K562 (cell line): Measurements from ENCODE around the gene MIDN. TPM values are rescaled to one million over a fixed set of nuclear protein-coding genes. Genes with fewer than 3 reads are reported as not detected.

Experiments used
- ADNP ChIP-seq: fragments of 200-800 bp; sonication (Bioruptor generic); IDR thresholded peaks from 2 replicates; pipeline ENCODE4 v1.6.1; 2016; ENCODE audit warnings: missing genetic modification characterization, missing compliant biosample characterization
- CGGBP1 ChIP-seq: fragments of 250-450 bp; sonication (Bioruptor Pico); IDR thresholded peaks from 2 replicates; pipeline ENCODE4 v1.9.0; 2021; ENCODE audit warnings: mild to moderate bottlenecking
- E2F6 ChIP-seq, 2 experiments: IDR thresholded peaks; 2 replicates each; pipeline ENCODE4 v1.6.1; 2011; ENCODE audit warnings: borderline replicate concordance in 1 of 2, control low read depth in 1 of 2, low read depth in 1 of 2, low read length in 1 of 2, mild to moderate bottlenecking in 1 of 2, mixed read lengths in 1 of 2, moderate library complexity in 1 of 2; ENCODE audit not compliant: insufficient read depth in 1 of 2, insufficient read length in 1 of 2, poor library complexity in 1 of 2, severe bottlenecking in 1 of 2; ENCODE audit errors: extremely low read depth in 1 of 2
- FOXM1 ChIP-seq, 2 experiments: fragments of 450-650 bp in 1 of 2; sonication (generic) in 1 of 2; formaldehyde crosslinking in 1 of 2; IDR thresholded peaks; 2 replicates each; pipeline versions ENCODE4 v1.6.1 to v1.9.0; 2017 to 2022; ENCODE audit warnings: low read depth in 2 of 2, mild to moderate bottlenecking in 2 of 2, missing genetic modification reagents in 1 of 2, moderate library complexity in 1 of 2
- HOXB6 ChIP-seq: fragments of 250-450 bp; sonication (Bioruptor Pico); IDR thresholded peaks from 2 replicates; pipeline ENCODE4 v1.5.1; 2022; ENCODE audit warnings: mild to moderate bottlenecking, borderline replicate concordance
- ILF3 ChIP-seq: fragments of 450-650 bp; IDR thresholded peaks from 2 replicates; pipeline ENCODE4 v1.6.1; 2018; ENCODE audit warnings: antibody characterized with exemption, mild to moderate bottlenecking, moderate library complexity, borderline replicate concordance
- ILK ChIP-seq: fragments of 450-650 bp; IDR thresholded peaks from 2 replicates; pipeline ENCODE4 v1.6.1; 2016; ENCODE audit warnings: missing genetic modification characterization, low read depth, mild to moderate bottlenecking, missing compliant biosample characterization, moderate library complexity, borderline replicate concordance
- NFE2L1 ChIP-seq: fragments of 450-650 bp; IDR thresholded peaks from 2 replicates; pipeline ENCODE4 v1.6.1; 2016; ENCODE audit warnings: missing genetic modification characterization, low read depth, mild to moderate bottlenecking, missing compliant biosample characterization, moderate library complexity, borderline replicate concordance
- NUFIP1 ChIP-seq: fragments of 450-650 bp; IDR thresholded peaks from 2 replicates; pipeline ENCODE4 v1.6.1; 2018; ENCODE audit not compliant: partially characterized antibody
- POLR2A ChIP-seq: fragments of 450-650 bp; conservative IDR thresholded peaks from 2 replicates; pipeline ENCODE4 v1.6.1; 2016
- RBM17 ChIP-seq: fragments of 200-400 bp; formaldehyde crosslinking; IDR thresholded peaks from 2 replicates; pipeline ENCODE4 v1.6.1; 2017; ENCODE audit warnings: low read depth, mild to moderate bottlenecking, low read length, borderline replicate concordance
- TBP ChIP-seq: optimal IDR thresholded peaks from 2 replicates; pipeline ENCODE3; 2011; ENCODE audit warnings: low read depth, low read length, improper control_type of control experiment
- TEAD1 ChIP-seq, 2 experiments: fragments of 450-650 bp in 1 of 2; sonication (generic) in 1 of 2; formaldehyde crosslinking; IDR thresholded peaks; 2 replicates each; pipeline versions ENCODE4 v1.4.0 to v1.8.0; 2020 to 2022; ENCODE audit warnings: mild to moderate bottlenecking in 2 of 2, missing genetic modification reagents in 1 of 2
- ZNF507 ChIP-seq: conservative IDR thresholded peaks from 2 replicates; pipeline ENCODE4 v1.6.1; 2017; ENCODE audit warnings: missing genetic modification characterization, missing compliant biosample characterization
- ZNF76 ChIP-seq: fragments of 250-450 bp; sonication (Bioruptor Pico); IDR thresholded peaks from 2 replicates; pipeline ENCODE4 v1.4.0; 2020; ENCODE audit warnings: mild to moderate bottlenecking, moderate library complexity, borderline replicate concordance
- polyA plus RNA-seq, 8 experiments: library from polyadenylated mRNA; depleted of rRNA in 4 of 8; stranded (reverse) in 5 of 8; unstranded in 3 of 8; fragments of >200 nt; fragmentation: Nextera tagmentation in 2 of 8; fragmentation: Illumina TruSeq in 1 of 8; extraction: Ambion mirVana in 2 of 8; extraction: Trizol in 1 of 8; gene quantifications; 2 replicates each; pipeline versions ENCODE4 v1.2.1 to v1.2.3, GENCODE V29; 2011 to 2014; ENCODE audit warnings: inconsistent platforms in 1 of 8, missing spikeins in 1 of 8
- total RNA-seq, 7 experiments: library from RNA; depleted of rRNA in 6 of 7; stranded (reverse); fragments of >200 nt in 6 of 7; fragmentation: Illumina TruSeq in 2 of 7; extraction: Trizol in 2 of 7; gene quantifications; 2 replicates each; pipeline versions ENCODE4 v1.2.1 to v1.2.3, GENCODE V29; 2011 to 2021; ENCODE audit warnings: low replicate concordance in 1 of 7
- TF ChIP-seq, protein P1 (sequence below), 3 experiments: IDR thresholded peaks in 2 of 3; conservative IDR thresholded peaks in 1 of 3; 2 replicates each; pipeline ENCODE4 v1.5.1; 2011 to 2012; ENCODE audit warnings: low read length in 3 of 3, mild to moderate bottlenecking in 3 of 3, control low read depth in 2 of 3, improper control_type of control experiment in 1 of 3, inconsistent platforms in 1 of 3, low read depth in 1 of 3, mixed read lengths in 1 of 3, moderate library complexity in 1 of 3; ENCODE audit not compliant: insufficient read depth in 2 of 3
- TF ChIP-seq, protein P2 (sequence below): fragments of 450-650 bp; formaldehyde crosslinking; IDR thresholded peaks from 2 replicates; pipeline ENCODE4 v1.4.0; 2020; ENCODE audit warnings: mild to moderate bottlenecking, moderate library complexity
- TF ChIP-seq, protein P3 (sequence below), 2 experiments: fragments of 450-650 bp; IDR thresholded peaks; 2 replicates each; pipeline ENCODE4 v1.6.1; 2016
- TF ChIP-seq, protein P4 (sequence below): sonication (generic); formaldehyde crosslinking; IDR thresholded peaks from 2 replicates; pipeline ENCODE4 v1.8.0; 2022; ENCODE audit warnings: mild to moderate bottlenecking, missing genetic modification reagents

The MIDN gene
- total and polyA plus RNA-seq, 9 of the 15 experiments (the other 6 are each of a cell fraction or from before 2014, with no cell fraction given), result 0.17 to 120 (median 10.1) TPM

DNA sequence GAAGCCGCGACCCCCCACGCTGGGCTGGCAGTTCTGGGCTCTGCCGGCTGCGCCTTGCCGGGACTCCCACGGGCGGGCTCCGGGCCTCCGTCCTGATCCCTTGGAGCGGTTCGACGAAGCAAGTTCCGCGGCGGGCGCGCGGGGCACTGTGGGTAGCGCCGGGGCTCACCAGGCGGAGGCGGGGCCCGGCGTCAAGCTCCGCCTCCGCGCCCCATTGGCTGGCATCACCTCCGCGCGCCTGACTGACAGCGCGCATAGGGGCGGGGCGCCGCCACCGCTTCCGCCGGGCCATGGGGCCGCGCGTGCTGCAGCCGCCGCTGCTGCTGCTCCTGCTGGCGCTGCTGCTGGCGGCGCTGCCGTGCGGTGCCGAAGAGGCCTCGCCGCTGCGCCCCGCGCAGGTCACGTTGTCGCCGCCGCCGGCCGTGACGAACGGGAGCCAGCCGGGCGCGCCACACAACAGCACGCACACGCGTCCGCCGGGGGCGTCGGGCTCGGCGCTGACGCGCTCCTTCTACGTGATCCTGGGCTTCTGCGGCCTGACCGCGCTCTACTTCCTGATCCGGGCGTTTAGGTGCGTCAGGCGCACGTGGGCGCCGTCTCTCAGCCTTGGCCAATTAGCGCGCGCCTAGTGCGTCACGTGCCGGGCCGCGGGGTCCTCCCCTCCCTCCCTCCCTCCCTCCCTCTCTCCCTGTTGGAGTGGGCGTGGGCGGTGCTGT is 27.0 kb downstream of the MIDN start, which contains the start of gene FAM174C (continued):
- TF ChIP-seq ILK (tag) (no peak), ADNP (tag) (no peak), NFE2L1 (tag) (no peak), HOXB6 (CRISPR knock-in tag) (no peak), TEAD1 (CRISPR knock-in tag; IDR thresholded peaks at IDR 0.05) (0 out of 4 replicates have a peak, but pooled peaks of 1 of the 2 experiments have one; percentile 54), TBP (peak; percentile 57), NUFIP1 (no peak), ILF3 (0 out of 2 replicates have a peak, but pooled peaks have one; percentile 32), ZNF76 (CRISPR knock-in tag) (peak; percentile 5; the same call in 1 of the 2 replicates), ZNF507 (no peak), E2F6 (IDR thresholded peaks at IDR 0.05; ENCODE audit: borderline replicate concordance in 1 of 2, extremely low read depth in 1 of 2, insufficient read depth in 1 of 2, insufficient read length in 1 of 2, low read depth in 1 of 2, low read length in 1 of 2, poor library complexity in 1 of 2, severe bottlenecking in 1 of 2) (peak; percentile 71 to 73), FOXM1 (IDR thresholded peaks at IDR 0.05; ENCODE audit: low read depth) (no peak), FOXM1 (CRISPR knock-in tag; IDR thresholded peaks at IDR 0.05; ENCODE audit: low read depth) (peak; percentile 34; the same call in 1 of the 2 replicates), CGGBP1 (CRISPR knock-in tag) (0 out of 2 replicates have a peak, but pooled peaks have one; percentile 4), RBM17 (no peak), POLR2A (peak; percentile 90)
- TF ChIP-seq, protein P1, sequence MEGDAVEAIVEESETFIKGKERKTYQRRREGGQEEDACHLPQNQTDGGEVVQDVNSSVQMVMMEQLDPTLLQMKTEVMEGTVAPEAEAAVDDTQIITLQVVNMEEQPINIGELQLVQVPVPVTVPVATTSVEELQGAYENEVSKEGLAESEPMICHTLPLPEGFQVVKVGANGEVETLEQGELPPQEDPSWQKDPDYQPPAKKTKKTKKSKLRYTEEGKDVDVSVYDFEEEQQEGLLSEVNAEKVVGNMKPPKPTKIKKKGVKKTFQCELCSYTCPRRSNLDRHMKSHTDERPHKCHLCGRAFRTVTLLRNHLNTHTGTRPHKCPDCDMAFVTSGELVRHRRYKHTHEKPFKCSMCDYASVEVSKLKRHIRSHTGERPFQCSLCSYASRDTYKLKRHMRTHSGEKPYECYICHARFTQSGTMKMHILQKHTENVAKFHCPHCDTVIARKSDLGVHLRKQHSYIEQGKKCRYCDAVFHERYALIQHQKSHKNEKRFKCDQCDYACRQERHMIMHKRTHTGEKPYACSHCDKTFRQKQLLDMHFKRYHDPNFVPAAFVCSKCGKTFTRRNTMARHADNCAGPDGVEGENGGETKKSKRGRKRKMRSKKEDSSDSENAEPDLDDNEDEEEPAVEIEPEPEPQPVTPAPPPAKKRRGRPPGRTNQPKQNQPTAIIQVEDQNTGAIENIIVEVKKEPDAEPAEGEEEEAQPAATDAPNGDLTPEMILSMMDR (IDR thresholded peaks at IDR 0.05 in 2 of 3, conservative IDR thresholded peaks at IDR 0.05 in 1 of 3; ENCODE audit: insufficient read depth in 2 of 3, low read depth in 1 of 3, low read length in 3 of 3), result peak in 1 of 3 experiments; percentile 20; a peak in 1 of 6 replicates
- TF ChIP-seq, protein P2, sequence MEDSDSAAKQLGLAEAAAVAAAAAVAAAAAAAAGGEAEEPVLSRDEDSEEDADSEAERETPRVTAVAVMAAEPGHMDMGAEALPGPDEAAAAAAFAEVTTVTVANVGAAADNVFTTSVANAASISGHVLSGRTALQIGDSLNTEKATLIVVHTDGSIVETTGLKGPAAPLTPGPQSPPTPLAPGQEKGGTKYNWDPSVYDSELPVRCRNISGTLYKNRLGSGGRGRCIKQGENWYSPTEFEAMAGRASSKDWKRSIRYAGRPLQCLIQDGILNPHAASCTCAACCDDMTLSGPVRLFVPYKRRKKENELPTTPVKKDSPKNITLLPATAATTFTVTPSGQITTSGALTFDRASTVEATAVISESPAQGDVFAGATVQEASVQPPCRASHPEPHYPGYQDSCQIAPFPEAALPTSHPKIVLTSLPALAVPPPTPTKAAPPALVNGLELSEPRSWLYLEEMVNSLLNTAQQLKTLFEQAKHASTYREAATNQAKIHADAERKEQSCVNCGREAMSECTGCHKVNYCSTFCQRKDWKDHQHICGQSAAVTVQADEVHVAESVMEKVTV (CRISPR knock-in tag), result no peak
- TF ChIP-seq, protein P3, sequence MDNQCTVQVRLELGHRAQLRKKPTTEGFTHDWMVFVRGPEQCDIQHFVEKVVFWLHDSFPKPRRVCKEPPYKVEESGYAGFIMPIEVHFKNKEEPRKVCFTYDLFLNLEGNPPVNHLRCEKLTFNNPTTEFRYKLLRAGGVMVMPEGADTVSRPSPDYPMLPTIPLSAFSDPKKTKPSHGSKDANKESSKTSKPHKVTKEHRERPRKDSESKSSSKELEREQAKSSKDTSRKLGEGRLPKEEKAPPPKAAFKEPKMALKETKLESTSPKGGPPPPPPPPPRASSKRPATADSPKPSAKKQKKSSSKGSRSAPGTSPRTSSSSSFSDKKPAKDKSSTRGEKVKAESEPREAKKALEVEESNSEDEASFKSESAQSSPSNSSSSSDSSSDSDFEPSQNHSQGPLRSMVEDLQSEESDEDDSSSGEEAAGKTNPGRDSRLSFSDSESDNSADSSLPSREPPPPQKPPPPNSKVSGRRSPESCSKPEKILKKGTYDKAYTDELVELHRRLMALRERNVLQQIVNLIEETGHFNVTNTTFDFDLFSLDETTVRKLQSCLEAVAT (IDR thresholded peaks at IDR 0.05), result no peak
- TF ChIP-seq, protein P4, sequence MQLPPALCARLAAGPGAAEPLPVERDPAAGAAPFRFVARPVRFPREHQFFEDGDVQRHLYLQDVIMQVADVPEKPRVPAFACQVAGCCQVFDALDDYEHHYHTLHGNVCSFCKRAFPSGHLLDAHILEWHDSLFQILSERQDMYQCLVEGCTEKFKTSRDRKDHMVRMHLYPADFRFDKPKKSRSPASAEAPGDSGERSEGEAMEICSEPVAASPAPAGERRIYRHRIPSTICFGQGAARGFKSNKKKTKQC (CRISPR knock-in tag), result peak; percentile 16; the same call in 1 of the 2 replicates
